Activated CD4-positive, CD25-positive, alpha-beta regulatory T cell treated with anti-CD3 and anti-CD28 coated beads, Interleukin-2, amount 50 U/mL, for 16 hours (primary cell): Measurements from ENCODE around the gene LIN9.
"Not testable (repeated sequence)": the region's sequence is repeated elsewhere in the genome, so short reads cannot be mapped to it uniquely, and the experiment has no call there.

Source experiments
- DNase-seq: peaks from one replicate; pipeline ENCODE4 v3.0.0-alpha.2; 2020; ENCODE audit warnings: low read depth, low spot score

The LIN9 gene

DNA sequence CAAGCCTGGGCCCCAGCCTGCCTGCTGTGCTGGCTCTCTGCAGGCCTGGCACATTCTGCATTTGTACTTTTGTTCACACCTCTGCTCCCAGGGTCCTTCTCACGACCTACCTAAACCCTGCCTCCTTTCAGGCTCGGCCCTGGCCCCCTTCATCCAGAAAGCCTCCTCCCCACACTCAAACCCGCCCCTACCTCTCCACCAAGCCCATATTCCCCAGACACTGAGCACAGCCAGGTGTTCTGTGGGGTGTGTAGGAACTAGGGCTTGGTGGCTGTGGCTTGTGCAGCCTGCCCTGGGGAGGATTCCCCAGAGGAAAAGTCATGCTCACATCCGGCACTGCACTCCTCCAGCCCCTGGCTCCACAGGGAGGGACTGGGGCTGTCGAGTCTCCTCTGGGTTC, 93.7 kb downstream of the LIN9 start:
- no peak for DNase-seq

- DNase-seq, result no peak
These were observed 96.4 kb downstream of the LIN9 start for GRCh38 chr1:226212545-226212944.

DNA sequence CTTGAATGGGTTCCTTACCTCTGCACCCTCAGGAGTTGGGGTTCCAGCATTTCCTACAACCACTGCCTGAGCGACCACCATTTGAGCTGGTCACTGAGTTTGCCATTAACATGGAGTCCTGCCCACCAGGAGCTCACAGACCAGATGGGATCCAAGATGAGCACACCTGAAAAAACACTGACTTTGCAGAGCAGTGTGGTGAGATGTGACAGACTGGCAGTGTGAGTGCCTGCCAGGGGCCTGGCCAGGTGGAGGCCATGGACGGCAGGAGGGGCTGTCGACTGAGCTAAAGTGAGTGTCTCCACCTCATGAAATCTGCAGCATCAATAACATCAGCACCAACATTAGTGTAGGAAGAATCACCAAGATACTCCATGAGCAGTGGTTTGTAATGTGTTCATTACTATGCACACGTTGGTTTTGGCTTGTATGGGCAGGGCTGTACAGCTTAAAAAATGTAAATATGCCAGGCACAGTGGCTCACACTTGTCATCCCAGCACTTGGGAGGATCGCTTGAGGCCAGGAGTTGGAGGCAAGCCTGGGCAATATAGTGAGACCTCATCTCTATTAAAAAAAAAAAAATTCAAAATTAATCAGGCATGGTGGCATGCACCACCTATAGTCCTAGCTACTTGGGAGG, 97.7 kb downstream of the LIN9 start:
- no peak for DNase-seq

- DNase-seq, result no peak
These were observed 98.3 kb downstream of the LIN9 start for GRCh38 chr1:226210571-226211176.

- DNase-seq, result no peak
These were observed 99.5 kb downstream of the LIN9 start for GRCh38 chr1:226209307-226210059.

DNA sequence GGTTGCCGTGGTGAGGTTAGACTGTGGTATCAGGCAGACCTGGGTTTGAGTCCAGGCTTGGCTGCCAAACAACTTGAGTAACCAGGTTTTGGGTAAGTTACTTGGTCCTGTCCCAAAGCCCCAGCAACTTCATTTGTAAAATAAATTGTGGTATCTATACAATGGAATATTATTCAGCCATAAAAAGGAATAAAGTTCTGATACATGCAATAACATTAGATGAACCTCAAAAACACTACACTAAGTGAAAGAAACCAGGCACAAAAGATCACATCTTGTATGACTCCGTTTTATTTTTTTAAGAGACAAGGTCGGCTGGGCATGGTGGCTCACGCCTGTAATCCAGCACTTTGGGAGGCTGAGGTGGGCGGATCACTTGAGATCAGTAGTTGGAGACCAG, 101.9 kb downstream of the LIN9 start:
- no peak for DNase-seq

DNA sequence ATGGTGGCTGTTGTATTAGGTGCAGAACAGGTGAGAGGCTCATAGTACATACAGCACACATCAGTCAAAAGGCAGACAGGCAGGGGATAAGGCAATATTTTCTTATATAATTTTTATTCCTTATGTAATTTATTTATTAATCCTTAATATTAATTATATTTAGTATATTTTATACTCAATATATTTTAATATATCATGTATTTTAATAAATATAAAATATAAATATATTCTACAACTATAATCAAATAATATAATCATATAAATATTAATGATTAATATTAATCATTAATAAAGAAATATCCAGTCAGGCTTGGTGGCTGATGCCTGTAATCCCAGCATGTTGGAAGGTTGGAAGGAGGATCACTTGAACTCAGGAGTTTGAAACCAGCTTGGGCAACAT, 104.8 kb downstream of the LIN9 start:
- no peak for DNase-seq

- no peak for DNase-seq
These were observed 105.3 kb downstream of the LIN9 start for GRCh38 chr1:226203655-226204054.

GRCh38 chr1:226203240-226203639, 105.7 kb downstream of the LIN9 start:
- no peak for DNase-seq

DNA sequence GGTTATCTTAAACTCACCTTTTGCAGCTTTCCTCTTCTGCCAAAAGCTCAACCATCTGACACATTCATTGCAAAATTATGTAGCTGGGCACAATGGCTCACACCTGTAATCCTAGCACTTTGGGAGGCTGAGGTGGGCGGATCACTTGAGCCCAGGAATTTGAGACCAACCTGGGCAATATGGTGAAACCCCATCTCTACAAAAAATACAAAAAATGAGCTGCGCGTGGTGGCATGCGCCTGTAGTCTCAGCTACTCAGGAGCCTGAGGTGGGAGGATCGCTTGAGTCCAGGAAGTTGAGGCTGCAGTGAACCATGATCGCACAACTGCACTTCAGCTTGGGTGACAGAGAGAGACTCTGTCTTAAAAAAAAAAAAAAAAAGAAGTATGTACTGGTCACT, 106.3 kb downstream of the LIN9 start:
- DNase-seq, result not testable (repeated sequence)

DNA sequence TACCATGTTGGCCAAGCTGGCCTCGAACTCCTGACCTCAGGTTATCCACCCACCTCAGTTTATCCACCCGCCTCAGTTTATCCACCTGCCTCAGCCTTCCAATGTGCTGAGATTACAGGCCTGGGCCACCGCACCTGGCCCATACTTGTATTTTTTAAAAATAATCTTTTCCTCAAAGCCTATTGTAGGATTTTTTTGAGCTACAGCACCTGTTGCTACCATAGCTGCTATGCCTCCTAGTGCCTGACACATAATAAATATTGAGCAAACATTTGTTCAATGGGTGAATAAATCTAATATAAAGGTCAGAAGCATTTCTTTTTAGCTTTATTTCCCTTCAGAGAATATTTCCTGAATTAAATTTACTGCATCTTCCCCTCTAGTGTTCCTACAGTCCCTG, 106.7 kb downstream of the LIN9 start:
- DNase-seq, result no peak

DNA sequence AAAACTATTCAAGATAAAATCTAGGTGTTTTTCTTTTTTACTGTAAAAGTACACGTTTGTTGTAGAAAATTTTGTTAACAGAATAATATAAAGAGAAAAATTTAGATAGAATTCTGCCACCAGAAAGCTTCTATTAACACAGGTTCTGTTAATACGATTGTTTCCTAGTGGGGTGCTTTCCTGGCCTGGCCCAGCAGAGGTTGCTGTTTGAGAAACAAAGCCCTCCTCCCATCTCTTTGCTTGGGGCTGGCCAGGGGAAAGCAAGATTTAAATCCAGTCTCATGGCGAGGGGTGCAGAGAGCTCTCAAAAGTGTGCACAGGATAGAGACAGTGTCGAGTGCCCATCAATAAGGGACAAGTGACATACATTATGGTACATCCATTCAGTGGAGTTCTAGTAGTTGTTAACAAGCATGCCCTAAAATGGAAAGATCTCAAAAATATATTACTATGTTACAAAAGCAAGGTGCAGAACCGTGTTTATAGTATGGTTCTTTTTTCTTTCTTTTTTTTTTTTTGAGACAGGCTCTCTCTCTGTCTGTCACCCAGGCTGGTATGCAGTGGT, 107.9 kb downstream of the LIN9 start:
- DNase-seq, result no peak

DNA sequence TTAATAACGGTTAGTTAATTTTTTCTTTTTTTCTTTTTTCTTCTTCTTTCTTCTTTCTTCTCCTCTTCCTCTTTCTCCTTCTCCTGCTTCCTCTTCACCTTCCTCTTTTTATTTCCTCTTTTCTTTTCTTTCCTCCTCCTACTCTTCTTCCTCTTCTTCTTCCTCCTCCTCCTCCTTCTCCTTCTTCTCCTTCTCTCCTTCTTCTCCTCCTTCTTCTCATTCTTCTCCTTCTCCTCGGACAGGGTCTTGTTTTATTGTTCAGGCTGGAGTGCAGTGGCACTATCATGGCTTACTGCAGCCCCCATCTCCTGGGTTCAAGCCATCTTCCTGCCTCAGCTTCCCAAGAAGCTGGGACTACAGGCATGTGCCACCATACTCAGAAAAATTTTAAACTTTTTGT, 109.0 kb downstream of the LIN9 start:
- DNase-seq, result no peak

DNA sequence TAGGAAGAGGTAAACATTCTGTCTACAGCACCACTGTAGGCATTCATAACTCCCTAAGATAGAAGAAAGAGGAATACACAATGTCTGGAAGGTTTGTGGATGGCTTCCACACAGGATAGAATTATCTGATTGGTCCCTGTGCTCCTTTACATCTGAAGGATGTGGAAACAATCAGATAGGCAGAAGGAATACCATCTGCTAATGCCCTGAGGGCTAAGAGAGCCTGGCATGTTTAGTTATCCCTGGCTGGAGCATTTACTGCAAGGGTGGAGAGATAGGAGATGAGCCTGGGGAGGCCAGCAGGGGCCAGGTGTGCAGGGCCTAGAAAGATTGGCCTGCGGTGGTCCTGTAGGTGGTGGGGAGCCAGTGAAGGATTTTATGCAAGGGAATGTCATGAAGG, 113.8 kb downstream of the LIN9 start:
- no peak for DNase-seq

DNA sequence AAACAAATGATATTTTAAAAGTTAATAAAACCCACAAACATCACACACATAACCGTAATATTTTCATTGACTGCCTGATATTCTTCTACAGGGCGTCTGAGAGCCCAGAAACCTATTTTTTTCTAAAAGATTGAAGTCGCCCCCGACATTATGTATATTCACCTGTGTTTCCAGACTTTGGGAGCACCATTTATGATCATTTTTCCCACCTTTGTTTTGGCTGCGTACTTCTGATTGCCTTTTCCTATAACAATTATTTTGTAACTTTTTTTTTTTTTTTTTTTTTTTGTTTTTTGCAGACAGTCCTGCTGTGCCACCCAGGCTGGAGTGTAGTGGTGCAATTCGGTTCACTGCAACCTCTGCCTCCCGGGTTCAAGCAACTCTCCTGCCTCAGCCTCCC, 121.6 kb downstream of the LIN9 start:
- DNase-seq, result no peak

DNA sequence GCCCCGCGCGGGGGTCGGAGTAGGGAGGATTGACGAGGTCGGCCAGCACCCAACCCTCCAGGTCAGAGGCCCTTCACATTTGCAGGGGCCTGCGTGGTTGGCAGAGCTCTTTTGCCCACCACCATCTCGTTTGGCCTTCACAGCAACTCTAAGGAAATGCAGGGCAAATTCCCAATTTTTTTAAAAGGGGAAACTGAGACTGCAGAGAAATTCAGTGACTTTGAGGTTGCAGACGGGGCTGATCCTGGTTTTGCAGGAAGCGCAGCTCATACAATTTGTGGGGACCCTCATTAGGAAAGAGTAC, 122.0 kb downstream of the LIN9 start:
- no peak for DNase-seq

DNA sequence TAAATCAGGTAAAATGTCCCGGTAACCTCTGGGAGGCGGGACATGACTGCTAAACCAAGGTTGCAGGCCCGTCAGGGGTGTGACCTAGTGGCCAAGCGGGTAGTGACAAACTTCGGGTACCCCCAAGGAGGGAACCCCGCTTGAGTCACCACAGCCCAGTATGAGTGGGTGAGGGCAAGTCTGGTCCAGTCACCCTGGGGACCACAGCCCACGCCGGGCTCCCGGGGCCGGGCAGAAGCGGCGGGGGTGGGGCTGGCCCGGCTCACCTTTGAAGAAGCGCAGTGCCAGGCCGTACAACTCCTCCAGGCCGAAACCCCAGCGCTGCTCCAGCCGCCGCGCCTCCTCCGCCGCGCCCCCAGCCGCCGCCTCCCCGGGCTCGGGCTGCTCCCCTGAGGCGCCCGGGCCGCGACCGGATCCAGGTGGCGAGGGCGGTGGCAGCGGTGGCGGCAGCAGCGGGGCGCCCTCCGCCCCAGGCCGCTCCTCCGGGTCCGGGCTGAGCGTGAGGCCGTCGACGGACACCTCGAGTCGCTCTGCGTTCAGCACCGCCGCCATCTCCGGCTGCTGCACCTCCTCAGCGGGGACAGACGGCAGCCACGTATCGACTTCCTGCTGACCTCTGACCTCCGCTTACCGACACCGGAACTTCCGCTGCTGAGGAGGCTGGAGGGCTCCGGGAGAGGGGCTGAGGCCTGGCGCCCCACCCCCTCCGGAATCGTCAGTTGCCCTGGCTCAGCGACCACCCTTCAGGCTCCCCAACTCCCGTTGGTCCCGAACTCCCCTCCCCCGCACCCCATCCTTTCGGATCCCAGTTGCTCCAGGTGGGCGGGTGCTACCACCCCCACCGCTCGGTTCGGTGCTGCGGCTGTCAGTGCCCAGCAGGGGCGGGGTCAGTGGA, 122.6 kb downstream of the LIN9 start, which contains the start of gene ACBD3:
Gene ACBD3, minus strand, starts transcription at position 618 of the 895 bp plus-strand sequence. Its CDS starts 66 bp downstream, at position 552.
- peak; percentile 71 for DNase-seq

- no peak for DNase-seq
These were observed 123.6 kb downstream of the LIN9 start for GRCh38 chr1:226185141-226186036.

DNA sequence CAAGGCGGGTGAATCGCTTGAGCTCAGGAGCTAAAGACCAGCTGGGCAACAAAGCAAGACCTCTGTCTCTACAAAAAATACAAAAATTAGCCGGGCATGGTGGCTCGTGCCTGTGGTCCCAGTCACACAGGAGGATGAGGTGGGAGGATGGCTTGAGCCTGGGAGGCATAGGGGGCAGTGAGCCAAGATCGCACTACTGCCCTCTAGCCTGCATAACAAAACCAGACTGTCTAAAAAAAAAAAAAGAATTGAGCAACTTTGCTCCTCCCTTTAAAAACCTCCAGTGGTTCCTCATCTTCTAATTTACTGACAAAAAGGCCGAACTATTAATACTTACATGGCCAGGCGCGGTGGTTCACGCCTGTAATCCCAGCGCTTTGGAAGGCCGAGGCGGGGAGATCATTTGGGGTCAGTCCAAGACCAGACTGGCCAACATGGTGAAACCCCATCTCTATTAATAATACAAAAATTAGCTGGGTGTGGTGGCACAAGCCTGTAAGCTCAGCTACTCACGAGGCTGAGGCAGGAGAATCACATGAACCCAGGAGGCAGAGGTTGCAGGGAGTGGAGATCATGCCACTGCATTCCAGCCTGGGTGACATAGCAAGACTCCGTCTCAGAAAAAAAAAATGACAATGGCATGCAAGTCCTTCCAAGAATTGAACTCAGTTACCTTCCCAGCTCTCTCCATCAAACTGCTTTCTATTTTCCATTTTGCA, 126.8 kb downstream of the LIN9 start:
- DNase-seq, result no peak
